NAMALWA (cell line): Measurements from ENCODE around the gene RFPL3.
"Not testable (repeated sequence)": the region's sequence is repeated elsewhere in the genome, so short reads cannot be mapped to it uniquely, and the experiment has no call there.

ENCODE experiments used
- DNase-seq: peaks from one replicate; pipeline ENCODE4 v3.0.0-alpha.2; 2015; ENCODE audit warnings: low spot score

Gene RFPL3

DNA sequence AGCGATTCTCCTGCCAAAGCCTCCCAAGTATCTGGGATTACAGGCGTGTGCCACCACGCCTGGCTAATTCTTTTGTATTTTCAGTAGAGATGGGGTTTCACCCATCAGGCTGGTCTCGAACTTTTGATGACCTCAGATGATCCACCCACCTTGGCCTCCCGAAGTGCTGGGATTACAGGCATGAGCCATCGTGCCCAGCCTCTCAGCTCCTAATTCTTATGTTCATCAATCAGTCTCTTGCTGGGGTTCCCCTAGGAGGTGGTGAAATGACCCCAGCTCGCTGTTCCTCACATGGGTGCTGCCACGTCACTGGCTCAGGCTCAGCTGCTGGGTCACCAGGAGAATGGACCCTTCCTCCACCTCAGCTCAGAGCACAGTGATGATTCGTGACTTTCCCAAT is at the start of gene RFPL3:
TSS of gene RFPL3 (plus strand) at position 301 of the 400 bp plus-strand sequence. CDS start 205 bp downstream, outside the sequence.
- DNase-seq, result not testable (repeated sequence)

- no peak for DNase-seq
Observed at GRCh38 chr22:32308191-32308590, 49.5 kb upstream of the RFPL3 start.

DNA sequence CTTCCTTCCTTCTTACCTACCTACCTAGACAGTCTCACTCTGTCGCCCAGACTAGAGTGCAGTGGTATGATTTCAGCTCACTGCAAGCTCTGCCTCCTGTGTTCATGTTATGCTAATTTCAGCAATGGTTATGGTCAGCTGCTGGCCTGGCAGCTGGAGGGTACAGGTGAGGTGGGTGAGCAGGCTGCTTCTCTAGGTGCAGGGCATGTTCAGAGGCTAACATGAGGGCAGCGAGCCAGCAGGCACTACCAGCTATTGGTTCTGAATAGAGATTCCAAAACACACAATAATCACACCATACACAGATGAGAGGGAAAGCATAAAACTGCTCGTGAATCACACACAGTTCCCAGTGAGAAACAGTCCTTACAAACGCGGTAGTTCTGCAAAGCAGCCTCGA is 48.7 kb upstream of the RFPL3 start:
- no peak for DNase-seq

- DNase-seq, result no peak
Observed at GRCh38 chr22:32309585-32310251, 47.9 kb upstream of the RFPL3 start.

DNA sequence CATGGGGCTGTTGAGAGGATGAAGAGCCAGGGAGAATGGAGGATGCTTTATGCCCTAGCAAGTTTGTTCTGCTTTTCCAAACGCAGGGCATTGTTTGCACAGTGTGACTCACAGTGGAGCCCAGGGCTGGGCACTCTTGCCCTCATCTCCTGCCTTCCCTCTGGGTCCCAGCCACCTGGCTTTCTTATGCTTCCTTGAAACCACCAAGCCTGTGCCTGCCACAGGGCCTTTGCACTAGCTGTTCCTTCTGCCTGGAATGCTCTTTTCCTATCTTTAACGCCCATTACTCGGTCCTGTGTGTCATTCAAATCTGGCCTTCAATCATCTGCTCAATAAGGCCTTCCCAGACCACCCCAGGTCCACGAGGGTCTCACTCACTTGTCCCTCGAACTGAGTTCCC is 46.9 kb upstream of the RFPL3 start:
- no peak for DNase-seq

GRCh38 chr22:32311551-32312071 is 46.1 kb upstream of the RFPL3 start:
- DNase-seq, result no peak

GRCh38 chr22:32312748-32313147 is 44.9 kb upstream of the RFPL3 start:
- no peak for DNase-seq

- DNase-seq, result no peak
Observed at GRCh38 chr22:32313532-32313931, 44.1 kb upstream of the RFPL3 start.

DNA sequence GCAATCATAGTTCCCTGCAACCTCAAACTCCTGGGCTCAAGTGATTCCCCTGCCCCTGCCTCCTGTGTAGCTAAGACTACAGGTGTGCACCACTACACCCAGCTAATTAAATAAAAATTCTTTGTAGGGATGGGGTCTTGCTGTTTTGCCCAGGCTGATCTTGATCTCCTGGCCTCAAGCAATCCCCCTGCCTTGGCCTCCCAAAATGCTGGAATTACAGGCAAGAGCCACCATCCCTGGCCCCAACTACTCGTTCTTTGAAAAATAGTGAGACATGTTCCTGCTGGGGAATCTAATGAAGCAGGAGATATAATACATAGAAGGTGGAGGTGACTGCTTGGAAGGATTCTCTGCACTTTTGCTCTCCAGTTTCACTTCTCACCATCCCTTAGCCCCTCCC is 40.1 kb upstream of the RFPL3 start:
- no peak for DNase-seq

GRCh38 chr22:32318361-32318760 is 39.3 kb upstream of the RFPL3 start:
- no peak for DNase-seq

GRCh38 chr22:32319861-32320406 is 37.7 kb upstream of the RFPL3 start:
- DNase-seq, result no peak

DNA sequence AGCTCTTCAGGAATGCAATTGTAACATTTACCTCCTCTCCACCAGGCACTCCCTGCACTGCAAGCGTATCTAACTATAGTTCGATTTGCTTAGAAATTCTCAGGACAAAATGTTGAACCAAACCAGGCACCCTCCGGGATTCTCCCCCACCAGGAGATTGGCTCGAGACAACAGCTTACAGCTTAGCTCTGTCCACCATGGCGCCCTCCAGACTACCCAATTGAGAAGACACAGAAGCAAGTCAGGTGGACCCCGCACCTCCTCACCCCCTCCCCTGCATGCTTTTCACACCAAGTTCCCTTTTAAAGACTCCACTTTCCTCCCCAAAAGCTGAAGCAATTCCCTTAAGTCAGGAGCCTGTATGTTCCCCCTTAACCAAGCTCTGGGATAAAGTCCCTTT is 34.7 kb upstream of the RFPL3 start:
- DNase-seq, result no peak

DNA sequence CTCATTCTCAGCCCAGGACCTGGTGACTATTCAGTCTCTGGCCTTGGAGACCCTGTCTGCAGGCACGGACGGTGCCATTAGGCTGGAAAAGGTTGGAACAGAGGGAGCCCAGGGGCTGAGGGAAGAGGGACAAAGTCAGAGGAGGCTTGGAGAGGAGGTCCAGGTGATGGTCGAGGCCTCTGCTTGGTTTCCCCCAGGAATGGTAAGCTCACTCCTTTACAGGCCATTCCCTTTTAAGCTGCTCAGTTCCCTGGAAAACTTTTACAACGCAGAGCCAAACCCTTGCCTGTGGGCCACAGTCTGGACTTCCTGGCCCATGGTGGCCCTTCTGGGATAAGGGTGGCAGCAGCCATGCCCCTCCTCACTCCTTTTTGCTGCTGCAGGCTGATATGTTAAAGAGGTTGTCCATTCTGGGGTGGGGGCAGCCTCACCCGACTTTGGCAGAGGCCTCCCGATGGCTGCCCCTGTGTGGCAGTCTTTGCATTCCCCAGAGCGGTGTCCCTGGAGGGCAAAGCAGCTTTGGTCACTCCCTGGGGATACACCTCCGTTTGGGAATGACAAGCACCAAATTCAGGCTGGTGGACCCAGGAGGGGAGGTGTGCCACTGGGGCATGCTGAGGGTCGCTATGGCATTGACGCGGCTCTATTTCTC is 34.0 kb upstream of the RFPL3 start:
- no peak for DNase-seq

- DNase-seq, result no peak
Observed at GRCh38 chr22:32324505-32325415, 32.9 kb upstream of the RFPL3 start.

GRCh38 chr22:32325416-32325801 is 32.3 kb upstream of the RFPL3 start:
- no peak for DNase-seq

GRCh38 chr22:32325811-32326237 is 31.8 kb upstream of the RFPL3 start:
- no peak for DNase-seq

DNA sequence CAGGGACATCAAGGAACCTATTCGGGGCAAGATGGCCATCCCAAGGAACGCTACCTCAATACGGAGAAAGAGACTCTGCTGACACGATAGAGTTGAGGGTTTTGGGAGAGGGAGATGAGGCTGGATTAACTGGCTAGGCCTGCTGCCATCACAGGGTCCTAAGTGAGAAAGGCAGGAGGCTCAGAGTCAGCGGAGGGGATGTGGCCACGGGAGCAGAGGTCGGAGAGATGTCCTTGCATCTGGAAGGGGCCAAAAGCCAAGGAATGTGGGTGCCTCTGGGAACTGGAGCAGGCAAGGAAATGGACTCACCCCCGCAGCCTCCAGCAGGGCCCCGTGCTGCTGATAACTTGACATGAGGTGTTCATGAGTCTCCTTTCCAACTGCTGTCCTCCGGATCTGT is 31.0 kb upstream of the RFPL3 start:
- DNase-seq, result no peak

DNA sequence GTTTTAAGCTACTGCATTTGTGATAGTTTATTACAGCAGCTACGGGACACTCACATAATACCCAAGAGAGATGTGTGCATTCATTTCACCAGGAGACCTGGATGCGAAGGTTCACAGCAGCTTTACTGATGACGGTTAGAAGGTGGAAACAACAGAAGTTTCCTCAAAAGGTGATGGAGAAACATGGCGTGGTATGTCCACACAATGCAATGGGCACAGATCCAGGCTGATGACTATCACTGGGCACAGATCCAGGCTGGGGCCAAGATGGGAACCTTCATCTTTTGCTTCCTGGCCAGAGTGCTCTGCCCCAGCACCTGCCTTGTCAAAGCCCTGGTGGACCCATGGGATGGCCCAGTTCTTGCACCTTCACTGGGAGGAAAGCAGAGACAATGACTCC is 30.6 kb upstream of the RFPL3 start:
- DNase-seq, result no peak

DNA sequence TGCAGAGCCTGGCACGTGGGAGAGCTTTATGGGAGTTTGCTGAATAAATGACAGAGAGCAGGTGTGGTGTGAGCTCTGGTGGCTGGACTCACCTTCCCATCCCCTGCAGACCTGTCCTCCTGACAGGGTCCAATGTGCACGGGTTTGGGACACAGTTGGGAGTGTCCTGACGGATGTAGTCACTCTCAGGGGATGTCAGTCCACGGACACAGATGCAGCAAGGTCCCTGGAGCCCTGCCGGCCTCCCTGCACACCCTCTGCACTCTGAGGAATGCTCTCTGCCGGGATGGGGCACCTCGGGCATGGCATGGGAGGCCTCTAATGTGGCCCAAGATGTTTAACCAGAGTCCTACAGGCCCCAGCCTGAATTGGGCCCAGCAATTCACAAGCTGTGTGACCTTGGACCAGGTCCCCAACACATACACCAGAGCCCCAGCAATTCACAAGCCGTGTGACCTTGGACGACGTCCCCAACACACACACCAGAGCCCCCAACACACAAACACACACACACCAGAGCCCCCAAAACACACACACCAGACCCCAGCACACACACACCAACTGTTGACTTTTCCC is 30.0 kb upstream of the RFPL3 start:
- DNase-seq, result no peak

- DNase-seq, result no peak
Observed at GRCh38 chr22:32328306-32329201, 29.1 kb upstream of the RFPL3 start.

GRCh38 chr22:32329202-32329645 is 28.4 kb upstream of the RFPL3 start:
- no peak for DNase-seq
